HG03064 (cell line): ENCODE measurements around the gene ELP2.
A peak's percentile ranks its signal among the peaks of the same experiment; 100 is the strongest.
"Not testable (repeated sequence)": the region's sequence is repeated elsewhere in the genome, so short reads cannot be mapped to it uniquely, and the experiment has no call there.

Experiments
- ATAC-seq: cut with Tn5 transposase; IDR thresholded peaks from one replicate; pipeline ENCODE4 v1.9.1; 2021; ENCODE audit warnings: low read depth; ENCODE audit not compliant: unreplicated experiment

ELP2 gene

GRCh38 chr18:36129300-36130038 is at the start of gene ELP2, which contains the start of gene SLC39A6:
TSS of gene ELP2 (plus strand) at chr18:36129899. CDS start at chr18:36129934, 35 bp downstream.
TSS of gene SLC39A6 (minus strand) at chr18:36129340. CDS start at chr18:36127007, 2,333 bp downstream.
- ATAC-seq = peak; percentile 93

GRCh38 chr18:36081118-36081517 is 48.6 kb upstream of the ELP2 start:
- ATAC-seq = not testable (repeated sequence)

GRCh38 chr18:36083729-36084128 is 46.0 kb upstream of the ELP2 start:
- no peak for ATAC-seq

GRCh38 chr18:36085195-36085594 is 44.5 kb upstream of the ELP2 start:
- no peak for ATAC-seq

GRCh38 chr18:36086186-36086585 is 43.5 kb upstream of the ELP2 start:
- no peak for ATAC-seq

- ATAC-seq = no peak
Observed at GRCh38 chr18:36088256-36088655, 41.4 kb upstream of the ELP2 start.

- ATAC-seq = no peak
Observed at GRCh38 chr18:36089001-36089400, 40.7 kb upstream of the ELP2 start.

DNA sequence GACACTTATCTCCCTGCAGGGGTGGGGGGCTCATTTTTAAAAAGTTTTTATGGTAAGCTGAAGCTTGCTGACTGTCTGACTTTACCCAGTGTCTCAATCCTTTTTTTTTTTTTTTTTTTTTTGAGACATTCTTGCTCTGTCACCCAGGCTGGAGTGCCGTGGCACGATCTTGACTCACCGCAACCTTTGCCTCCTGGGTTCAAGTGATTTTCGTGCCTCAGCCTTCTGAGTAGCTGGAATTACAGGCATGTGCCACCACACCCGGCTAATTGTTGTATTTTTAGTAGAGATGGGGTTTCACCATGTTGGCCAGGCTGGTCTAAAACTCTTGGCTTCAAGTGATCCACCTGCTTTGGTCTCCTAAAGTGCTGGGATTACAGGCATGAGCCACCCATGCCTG is 37.6 kb upstream of the ELP2 start:
- not testable (repeated sequence) for ATAC-seq

GRCh38 chr18:36094431-36094830 is 35.3 kb upstream of the ELP2 start:
- no peak for ATAC-seq

DNA sequence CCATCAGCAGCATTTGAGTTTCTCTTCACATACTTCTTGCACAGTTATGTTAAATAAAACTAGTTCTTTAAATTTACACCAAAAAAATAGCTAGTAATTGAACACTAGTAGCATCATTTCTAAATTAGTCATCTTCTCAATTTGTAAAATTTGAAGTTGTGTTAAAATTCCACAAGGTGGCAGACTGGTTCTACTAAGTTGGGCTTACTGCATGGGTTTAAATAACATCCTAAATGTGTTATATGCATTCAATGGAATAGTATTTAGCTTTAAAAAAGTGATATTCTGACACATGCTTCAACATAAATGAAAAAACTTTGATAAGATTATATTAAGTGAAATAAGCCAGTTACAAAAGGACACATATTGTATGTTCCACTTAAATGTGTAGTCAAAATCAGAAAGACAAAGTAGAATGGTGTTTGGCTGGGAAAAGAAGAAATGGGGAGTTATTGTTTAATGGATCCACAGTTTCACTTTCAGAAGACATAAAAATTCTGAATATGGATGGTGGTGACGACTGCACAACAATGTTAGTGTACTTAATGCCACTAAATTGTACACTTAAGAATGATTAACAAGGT is 33.7 kb upstream of the ELP2 start:
- no peak for ATAC-seq

DNA sequence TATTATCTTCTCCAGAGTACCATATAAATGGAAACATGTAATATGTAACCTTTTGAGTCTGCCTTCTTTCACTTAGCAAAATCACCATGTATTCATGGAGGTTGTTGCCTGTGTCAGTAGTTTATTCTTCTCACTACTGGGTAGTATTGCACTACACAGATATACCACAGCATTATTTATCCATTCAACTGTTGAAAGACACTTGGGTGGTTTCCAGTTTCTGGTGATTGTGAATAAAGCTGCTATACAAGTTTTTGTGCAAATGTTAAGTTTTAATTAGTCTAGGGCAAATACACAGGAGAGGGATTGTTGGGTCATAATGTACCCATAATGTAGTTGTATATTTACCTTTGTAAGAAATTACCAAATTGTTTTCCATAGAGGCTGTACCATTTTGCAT is 32.7 kb upstream of the ELP2 start:
- no peak for ATAC-seq

DNA sequence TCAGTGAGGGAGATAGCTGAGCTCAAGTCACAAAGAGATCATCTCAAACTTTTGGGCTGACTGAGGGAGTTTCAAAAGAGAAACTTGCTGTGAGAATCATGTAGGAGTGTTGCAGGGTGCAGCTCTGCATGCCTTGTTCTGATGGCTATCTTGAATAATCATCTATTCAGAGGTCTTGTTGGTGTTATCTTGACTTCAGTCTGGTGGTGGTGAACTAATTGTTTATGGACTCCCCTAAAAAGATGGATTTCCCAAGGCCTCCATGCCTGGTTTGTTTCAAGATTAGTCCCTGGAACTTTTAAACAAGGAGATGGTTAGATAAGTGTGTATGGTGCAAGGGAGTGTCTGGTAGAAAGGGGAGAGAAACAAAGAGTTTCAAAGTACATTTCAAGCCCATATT is 30.4 kb upstream of the ELP2 start:
- ATAC-seq = no peak

DNA sequence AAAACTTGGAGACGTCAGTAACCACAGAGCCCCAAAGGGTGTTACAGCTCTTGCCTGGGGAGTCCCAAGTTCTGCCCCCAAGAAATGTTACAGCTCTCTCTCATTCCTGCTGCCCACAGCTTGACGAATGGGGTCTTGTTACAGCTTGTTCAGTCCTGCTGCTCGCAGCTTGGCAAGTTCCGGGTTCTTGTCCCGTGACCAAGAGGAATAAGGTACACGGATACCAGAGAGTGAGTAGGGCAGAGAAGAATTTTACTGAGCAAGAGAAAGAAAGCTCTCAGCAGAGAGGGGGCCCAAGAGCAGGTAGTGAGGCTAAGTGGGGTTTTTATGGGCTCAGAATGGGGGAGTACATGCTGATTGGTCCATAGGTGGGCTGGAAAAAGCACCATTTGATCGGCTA is 27.8 kb upstream of the ELP2 start:
- no peak for ATAC-seq

DNA sequence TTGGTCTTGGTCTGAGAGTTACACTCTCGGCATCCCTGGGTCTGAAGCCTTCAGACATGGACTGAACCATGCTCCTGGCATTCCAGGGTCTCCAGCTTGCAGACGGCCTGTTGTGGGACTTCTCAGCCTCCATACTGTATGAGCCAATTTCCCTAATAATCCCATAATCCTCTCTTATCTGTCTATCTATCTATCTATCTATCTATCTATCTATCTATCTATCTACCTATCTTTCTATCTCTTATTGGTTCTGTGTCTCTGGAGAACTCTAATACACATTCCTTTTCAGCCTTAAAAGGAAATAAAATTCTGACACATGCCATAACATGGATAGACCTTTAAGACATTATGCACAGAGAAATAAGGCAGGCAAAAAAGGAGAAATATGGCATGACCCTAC is 24.9 kb upstream of the ELP2 start:
- no peak for ATAC-seq

- ATAC-seq = no peak
Observed at GRCh38 chr18:36107477-36107876, 22.2 kb upstream of the ELP2 start.

DNA sequence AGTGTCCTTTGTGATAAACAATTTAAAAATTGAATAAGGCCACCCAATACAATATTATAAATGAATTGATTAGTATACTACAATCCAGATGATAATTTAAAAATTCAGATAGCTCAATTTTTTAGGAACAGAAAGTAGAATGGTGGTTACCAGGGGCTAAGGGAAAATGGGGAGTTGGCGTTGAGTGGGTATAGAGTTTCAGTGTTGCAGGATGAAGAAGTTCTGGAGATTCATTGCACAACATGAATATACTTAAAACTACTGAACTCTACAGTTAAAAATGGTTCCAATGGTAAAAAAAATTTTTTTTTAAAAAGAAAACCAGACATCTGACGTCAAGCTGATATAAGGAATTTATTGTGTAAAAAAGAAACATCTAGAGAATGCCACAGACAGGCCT is 21.5 kb upstream of the ELP2 start:
- ATAC-seq = no peak

DNA sequence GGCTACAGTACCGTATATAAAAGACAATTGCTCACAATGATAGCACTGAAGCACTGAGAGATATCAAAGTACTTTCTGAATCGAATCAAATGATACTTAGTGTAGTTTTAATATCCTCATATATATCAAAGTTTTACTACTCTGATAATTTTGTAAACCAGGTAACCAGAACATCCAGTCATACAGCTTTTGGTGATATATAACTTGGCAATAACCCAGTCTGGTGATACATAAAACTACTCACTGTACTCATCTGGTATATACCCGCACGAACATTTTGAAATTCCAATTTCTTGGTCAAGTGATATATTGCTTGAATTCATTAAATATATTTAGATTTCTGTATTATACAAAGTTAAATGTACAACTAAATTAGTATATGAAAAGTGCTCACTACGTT is 21.1 kb upstream of the ELP2 start:
- ATAC-seq = no peak

DNA sequence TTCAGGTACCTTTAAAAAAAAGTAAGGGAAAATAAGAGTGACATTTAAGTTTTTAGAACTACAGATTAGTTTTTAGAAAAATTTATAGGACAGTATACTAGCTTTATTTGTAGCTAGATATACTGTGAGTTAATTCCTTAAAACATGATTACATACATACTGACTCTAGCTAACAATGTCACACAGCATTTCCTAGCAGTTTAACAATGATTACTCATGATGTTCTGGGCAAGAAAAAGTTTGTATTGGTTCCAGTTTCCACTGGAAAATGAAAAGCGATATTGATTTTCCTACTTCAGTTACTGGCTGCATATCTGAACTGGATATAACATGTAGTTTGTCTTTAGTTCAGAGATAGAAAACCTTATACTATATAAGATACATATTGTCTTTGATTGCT is 20.0 kb upstream of the ELP2 start:
- ATAC-seq = no peak

GRCh38 chr18:36112302-36112701 is 17.4 kb upstream of the ELP2 start:
- ATAC-seq = no peak

DNA sequence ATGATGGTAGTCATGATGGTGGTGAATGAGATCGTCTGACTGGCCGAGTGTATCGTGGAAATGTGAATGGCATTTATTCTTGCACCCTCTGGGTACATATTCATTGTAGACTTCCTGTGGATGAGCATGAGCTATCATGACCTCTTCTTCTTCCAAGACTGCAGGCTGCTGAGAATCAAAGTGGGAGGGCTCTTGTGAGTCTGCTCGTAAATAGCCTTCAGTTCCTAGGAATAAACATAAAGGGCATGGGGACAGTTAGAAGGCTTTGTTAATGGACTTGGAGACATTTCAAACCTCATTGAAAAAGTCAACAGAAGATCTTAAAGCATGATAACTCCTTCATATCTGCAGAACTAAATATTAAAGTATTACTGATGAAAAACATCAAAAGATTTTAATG is 15.4 kb upstream of the ELP2 start:
- ATAC-seq = no peak

DNA sequence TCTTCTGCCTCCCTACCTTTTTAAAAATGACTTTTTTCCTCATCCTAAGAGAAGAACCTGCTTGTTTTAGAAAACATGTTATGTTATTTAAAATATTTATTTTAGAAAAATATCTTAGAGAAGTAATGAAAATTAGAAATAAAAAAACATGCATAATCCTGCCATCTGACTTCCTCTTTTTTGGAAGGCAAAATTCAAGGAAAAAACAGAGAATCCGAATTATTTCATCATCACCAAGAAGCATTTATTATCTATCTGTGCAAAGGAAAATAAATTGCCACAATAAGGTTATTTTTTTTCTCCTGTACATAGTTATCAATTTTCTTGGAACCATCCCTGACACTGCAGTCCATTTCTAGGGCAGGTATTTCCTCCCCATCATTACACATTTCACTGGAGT is 15.0 kb upstream of the ELP2 start:
- no peak for ATAC-seq

GRCh38 chr18:36116771-36117170 is 12.9 kb upstream of the ELP2 start:
- ATAC-seq = not testable (repeated sequence)
